MCF 10A (cell line): ENCODE data around the gene ARHGEF11. TPM values are rescaled to one million over a fixed set of nuclear protein-coding genes. Genes with fewer than 3 reads are reported as not detected.
A peak's percentile ranks its signal among the peaks of the same experiment; 100 is the strongest.

ENCODE experiments used
- BruUV-seq: library from RNA; stranded (reverse); fragments of 400-500 nt; replicated peaks from 2 replicates; lab custom pipeline; 2021; lab: Mats Ljungman, UMichigan
- CTCF ChIA-PET: fragments of 300-600 bp; sonication (Branson Sonifier 250); formaldehyde crosslinking; extraction: SDS; loops from one replicate; lab custom pipeline; 2021; ENCODE audit warnings: antibody characterized with exemption, inconsistent platforms; lab: Yijun Ruan, JAX
- POLR2A ChIA-PET: fragments of 300-600, 350-650 bp; sonication (Branson Sonifier 250); formaldehyde crosslinking; extraction: SDS; loops from one replicate; lab custom pipeline; 2020; ENCODE audit warnings: antibody characterized with exemption, inconsistent platforms; lab: Yijun Ruan, JAX
- DNase-seq: peaks from one replicate; pipeline ENCODE4 v3.0.0-alpha.2; 2018; ENCODE audit not compliant: unreplicated experiment
- H3K27ac Mint-ChIP-seq: one replicate; pipeline ENCODE4 v1.8.0; 2022; ENCODE audit warnings: mild to moderate bottlenecking, low read depth, mixed read lengths; ENCODE audit not compliant: unreplicated experiment
- H3K27me3 Mint-ChIP-seq: one replicate; pipeline ENCODE4 v1.8.0; 2022; ENCODE audit warnings: mixed read lengths; ENCODE audit not compliant: insufficient read depth, unreplicated experiment
- H3K36me3 Mint-ChIP-seq: one replicate; pipeline ENCODE4 v1.8.0; 2022; ENCODE audit warnings: mild to moderate bottlenecking, moderate library complexity, mixed read lengths; ENCODE audit not compliant: insufficient read depth, unreplicated experiment
- H3K4me1 Mint-ChIP-seq: one replicate; pipeline ENCODE4 v1.8.0; 2022; ENCODE audit warnings: mixed read lengths; ENCODE audit not compliant: insufficient read depth, unreplicated experiment
- H3K4me3 Mint-ChIP-seq: one replicate; pipeline ENCODE4 v1.8.0; 2022; ENCODE audit warnings: mild to moderate bottlenecking, moderate library complexity, mixed read lengths; ENCODE audit not compliant: unreplicated experiment
- H3K9me3 Mint-ChIP-seq: one replicate; pipeline ENCODE4 v1.8.0; 2022; ENCODE audit warnings: mixed read lengths; ENCODE audit not compliant: unreplicated experiment
- CTCF ChIP-seq: fragments of 200-600 bp; IDR thresholded peaks from one replicate; pipeline ENCODE4 v1.8.0; 2022; ENCODE audit warnings: antibody characterized with exemption, mild to moderate bottlenecking; ENCODE audit not compliant: unreplicated experiment
- intact Hi-C: fragments of 100-400 bp; cut with micrococcal nuclease; formaldehyde crosslinking; loops from 2 replicates; pipeline ENCODE4 v1.14.1; 2022
- total RNA-seq: library from RNA; stranded (reverse); gene quantifications from 2 replicates; pipeline ENCODE4 v1.2.3, GENCODE V29; 2022

ARHGEF11 gene
- total RNA-seq, 1 experiment from 2014 or later = 34.5 TPM

- no TSS peak for BruUV-seq
- ChIA-PET POLR2A (interaction anchor here (0.6 to 5.2 kb wide), 7 partner anchors 13 to 95 kb away, joined by 3 to 45 read pairs (median 5); partner anchors contain the start of gene ETV3), CTCF (interaction anchor here (0.5 to 12.4 kb wide), 44 partner anchors 9 to 601 kb away, joined by 3 to 805 read pairs (median 6); partner anchors contain the start of genes ETV3 and ETV3L)
- Mint-ChIP-seq H3K4me1 (peaks cover 17% of the 10 kb centered on the region), H3K27ac (no peak overlapping the region), H3K27me3 (no peaks in the 10 kb centered on the region), H3K36me3 (peaks cover 6% of the 10 kb centered on the region), H3K9me3 (no peaks in the 10 kb centered on the region), H3K4me3 (no peak overlapping the region)
- TF ChIP-seq CTCF = no peak
- intact Hi-C loops = loop anchor here (1.0 to 5.0 kb wide), 3 partner anchors 48 to 403 kb away; partner anchors contain the start of gene ETV3
- DNase-seq = no peak
These were observed 44.2 kb upstream of the ARHGEF11 start for GRCh38 chr1:157089789-157090188.

- intact Hi-C loops = no loop called here
- ChIA-PET CTCF (interaction anchor here (0.6 to 12.4 kb wide), 21 partner anchors 8 to 587 kb away, joined by 3 to 805 read pairs (median 13); partner anchors contain the start of genes ETV3 and ETV3L), POLR2A (interaction anchor here (0.7 to 5.2 kb wide), 5 partner anchors 42 to 132 kb away, joined by 3 to 45 read pairs (median 11); partner anchors contain the start of gene ETV3)
- BruUV-seq = no TSS peak
- no peak overlapping the region for H3K4me3 Mint-ChIP-seq
- no peak overlapping the region for H3K27ac Mint-ChIP-seq
- peaks cover 17% of the 10 kb centered on the region for H3K4me1 Mint-ChIP-seq
- H3K27me3 Mint-ChIP-seq = peaks cover 4% of the 10 kb centered on the region
- no peaks in the 10 kb centered on the region for H3K9me3 Mint-ChIP-seq
- TF ChIP-seq CTCF = no peak
- DNase-seq = peak; percentile 49
- peaks cover 6% of the 10 kb centered on the region for H3K36me3 Mint-ChIP-seq
These were observed 43.1 kb upstream of the ARHGEF11 start for GRCh38 chr1:157088607-157089006.

GRCh38 chr1:157087030-157087429 lies 41.5 kb upstream of the ARHGEF11 start:
- DNase-seq = no peak
- POLR2A ChIA-PET = interaction anchor here (5.2 kb wide), 1 partner anchor 49 kb away, joined by 45 read pairs; the partner anchor contains the start of gene ETV3
- intact Hi-C loops = no loop called here
- Mint-ChIP-seq H3K27me3 (peaks cover 20% of the 10 kb centered on the region), H3K9me3 (no peaks in the 10 kb centered on the region), H3K36me3 (peaks cover 6% of the 10 kb centered on the region), H3K4me3 (no peak overlapping the region), H3K27ac (no peak overlapping the region), H3K4me1 (peaks cover 17% of the 10 kb centered on the region)
- TF ChIP-seq CTCF = no peak
- BruUV-seq = no TSS peak
- CTCF ChIA-PET = interaction anchor here (0.6 to 12.4 kb wide), 16 partner anchors 13 to 970 kb away, joined by 3 to 805 read pairs (median 6); partner anchors contain the start of genes ETV3 and ETV3L

- peaks cover 6% of the 10 kb centered on the region for H3K36me3 Mint-ChIP-seq
- ChIA-PET POLR2A (no interaction called here), CTCF (interaction anchor here (0.6 to 12.4 kb wide), 10 partner anchors 12 to 420 kb away, joined by 3 to 805 read pairs (median 12); partner anchors contain the start of genes ETV3 and ETV3L)
- H3K9me3 Mint-ChIP-seq = no peaks in the 10 kb centered on the region
- no peak overlapping the region for H3K4me3 Mint-ChIP-seq
- DNase-seq = peak; percentile 29
- H3K27me3 Mint-ChIP-seq = peaks cover 23% of the 10 kb centered on the region
- intact Hi-C loops = no loop called here
- BruUV-seq = no TSS peak
- H3K4me1 Mint-ChIP-seq = peaks cover 17% of the 10 kb centered on the region
- no peak overlapping the region for H3K27ac Mint-ChIP-seq
- no peak for TF ChIP-seq CTCF
These were observed 40.8 kb upstream of the ARHGEF11 start for GRCh38 chr1:157086299-157086698.
